ENCODE measurements around the gene RAD9A. TPM values are rescaled to one million over a fixed set of nuclear protein-coding genes. Genes with fewer than 3 reads are reported as not detected.

The RAD9A gene
- total RNA-seq, 1 donor from 2014 or later: 10.4 TPM

DNA sequence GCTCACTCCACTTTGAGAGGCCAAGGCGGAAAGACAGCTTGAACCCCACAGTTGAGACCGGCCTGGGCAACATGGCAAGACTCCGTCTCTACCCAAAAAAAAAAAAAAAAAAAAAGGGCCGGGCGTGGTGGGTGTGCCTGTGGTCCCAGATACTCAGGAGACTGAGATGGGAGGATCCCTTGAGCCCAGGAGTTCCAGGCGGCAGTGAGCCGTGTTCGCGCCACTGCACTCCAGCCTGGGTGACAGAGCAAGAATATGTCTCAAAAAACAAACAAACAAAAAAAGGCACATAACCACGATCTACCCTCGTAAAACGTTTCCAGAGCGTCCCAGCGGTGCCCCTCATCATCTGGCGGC, 861 bp upstream of the RAD9A start:
- Histone ChIP-seq H3F3A (ENCODE audit: low read depth) (peaks cover 10% of the 10 kb centered on the region), H3K9me3 (ENCODE audit: low read depth) (no peaks in the 10 kb centered on the region), H3K27ac (no peak overlapping the region), H4K20me1 (ENCODE audit: low read depth) (peaks cover 9% of the 10 kb centered on the region), H3K27me3 (no peaks in the 10 kb centered on the region), H3K79me2 (ENCODE audit: low read depth) (peaks cover 24% of the 10 kb centered on the region), H3K4me1 (peaks cover 4% of the 10 kb centered on the region), H2AFZ (replicated peaks) (no peak overlapping the region), H3K9ac (peak overlapping the region; percentile 68), H3K4me2 (peak overlapping the region; percentile 93), H3K36me3 (no peaks in the 10 kb centered on the region), H3K4me3 (peak overlapping the region; percentile 53)
- peak overlapping the region; percentile 92 for H3K4me3 Mint-ChIP-seq
- TF ChIP-seq EZH2phosphoT487 (IDR thresholded peaks at IDR 0.05): no peak
- no peak for TF ChIP-seq EZH2 (IDR thresholded peaks at IDR 0.05)
- TF ChIP-seq, protein P1, sequence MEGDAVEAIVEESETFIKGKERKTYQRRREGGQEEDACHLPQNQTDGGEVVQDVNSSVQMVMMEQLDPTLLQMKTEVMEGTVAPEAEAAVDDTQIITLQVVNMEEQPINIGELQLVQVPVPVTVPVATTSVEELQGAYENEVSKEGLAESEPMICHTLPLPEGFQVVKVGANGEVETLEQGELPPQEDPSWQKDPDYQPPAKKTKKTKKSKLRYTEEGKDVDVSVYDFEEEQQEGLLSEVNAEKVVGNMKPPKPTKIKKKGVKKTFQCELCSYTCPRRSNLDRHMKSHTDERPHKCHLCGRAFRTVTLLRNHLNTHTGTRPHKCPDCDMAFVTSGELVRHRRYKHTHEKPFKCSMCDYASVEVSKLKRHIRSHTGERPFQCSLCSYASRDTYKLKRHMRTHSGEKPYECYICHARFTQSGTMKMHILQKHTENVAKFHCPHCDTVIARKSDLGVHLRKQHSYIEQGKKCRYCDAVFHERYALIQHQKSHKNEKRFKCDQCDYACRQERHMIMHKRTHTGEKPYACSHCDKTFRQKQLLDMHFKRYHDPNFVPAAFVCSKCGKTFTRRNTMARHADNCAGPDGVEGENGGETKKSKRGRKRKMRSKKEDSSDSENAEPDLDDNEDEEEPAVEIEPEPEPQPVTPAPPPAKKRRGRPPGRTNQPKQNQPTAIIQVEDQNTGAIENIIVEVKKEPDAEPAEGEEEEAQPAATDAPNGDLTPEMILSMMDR (IDR thresholded peaks at IDR 0.05): no peak
- peaks cover 29% of the 10 kb centered on the region for H3K4me1 Mint-ChIP-seq
- H3K27ac Mint-ChIP-seq: no peak overlapping the region
- H3K27me3 Mint-ChIP-seq (ENCODE audit: insufficient read depth, low read depth): peaks cover 2% of the 10 kb centered on the region
- DNase-seq (ENCODE audit: low spot score): no peak
- H3K36me3 Mint-ChIP-seq: no peaks in the 10 kb centered on the region
- H3K9me3 Mint-ChIP-seq: no peaks in the 10 kb centered on the region

DNA sequence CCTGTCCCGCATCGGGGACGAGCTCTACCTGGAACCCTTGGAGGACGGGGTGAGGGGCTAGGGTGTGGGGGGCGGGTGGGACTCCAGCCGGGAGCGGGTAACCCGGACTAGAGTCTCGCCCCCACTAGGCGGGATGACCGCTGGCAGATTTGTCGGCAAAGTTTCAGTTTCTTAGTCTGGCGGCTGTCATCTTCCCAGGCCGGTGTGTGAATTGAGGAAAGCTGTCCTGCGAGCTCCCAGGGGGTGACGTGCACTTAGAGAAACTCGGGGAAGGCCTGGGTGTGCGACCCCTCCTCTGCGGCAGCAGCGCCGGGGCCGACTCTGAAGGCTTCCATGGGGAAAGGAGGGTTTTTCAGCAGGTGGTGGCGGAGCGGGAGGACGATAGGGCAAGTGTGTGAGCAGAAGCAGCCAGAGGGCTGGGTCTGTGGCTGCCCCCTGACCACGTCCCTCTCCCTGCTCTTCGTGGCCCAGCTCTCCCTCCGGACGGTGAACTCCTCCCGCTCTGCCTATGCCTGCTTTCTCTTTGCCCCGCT, 463 bp downstream of the RAD9A start:
- peaks cover 26% of the 10 kb centered on the region for H3K4me1 Mint-ChIP-seq
- TF ChIP-seq, protein P1 (IDR thresholded peaks at IDR 0.05): peak; percentile 11
- no peak for TF ChIP-seq EZH2 (IDR thresholded peaks at IDR 0.05)
- no peak for TF ChIP-seq EZH2phosphoT487 (IDR thresholded peaks at IDR 0.05)
- Histone ChIP-seq H3K27me3 (no peaks in the 10 kb centered on the region), H3K79me2 (ENCODE audit: low read depth) (peaks cover 24% of the 10 kb centered on the region), H3K9me3 (ENCODE audit: low read depth) (no peaks in the 10 kb centered on the region), H3K4me2 (peak overlapping the region; percentile 93), H4K20me1 (ENCODE audit: low read depth) (peaks cover 9% of the 10 kb centered on the region), H3K4me3 (peak overlapping the region; percentile 53), H3F3A (ENCODE audit: low read depth) (peaks cover 10% of the 10 kb centered on the region), H3K27ac (no peak overlapping the region), H3K9ac (peak overlapping the region; percentile 70), H3K36me3 (no peaks in the 10 kb centered on the region), H2AFZ (replicated peaks) (no peak overlapping the region), H3K4me1 (peaks cover 4% of the 10 kb centered on the region)
- no peaks in the 10 kb centered on the region for H3K9me3 Mint-ChIP-seq
- H3K27me3 Mint-ChIP-seq (ENCODE audit: insufficient read depth, low read depth): no peaks in the 10 kb centered on the region
- peaks cover 6% of the 10 kb centered on the region for H3K36me3 Mint-ChIP-seq
- peak overlapping the region; percentile 92 for H3K4me3 Mint-ChIP-seq
- peak; percentile 44 for DNase-seq (ENCODE audit: low spot score)
- peak overlapping the region; percentile 85 for H3K27ac Mint-ChIP-seq

DNA sequence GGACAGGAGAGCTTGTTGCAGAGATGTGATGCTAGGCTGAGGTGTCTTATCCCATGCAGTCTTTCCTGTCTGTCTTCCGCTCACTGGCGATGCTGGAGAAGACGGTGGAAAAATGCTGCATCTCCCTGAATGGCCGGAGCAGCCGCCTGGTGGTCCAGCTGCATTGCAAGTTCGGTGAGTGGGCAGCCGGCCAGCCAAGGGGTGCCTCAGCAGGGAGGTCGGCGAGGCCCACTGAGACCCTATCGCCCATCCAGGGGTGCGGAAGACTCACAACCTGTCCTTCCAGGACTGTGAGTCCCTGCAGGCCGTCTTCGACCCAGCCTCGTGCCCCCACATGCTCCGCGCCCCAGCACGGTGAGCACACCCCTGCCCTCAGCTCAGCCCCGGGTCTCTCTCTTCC, 1.7 kb downstream of the RAD9A start:
- Histone ChIP-seq H3K36me3 (no peaks in the 10 kb centered on the region), H3K4me3 (no peak overlapping the region), H3K9me3 (ENCODE audit: low read depth) (no peaks in the 10 kb centered on the region), H3K27ac (no peak overlapping the region), H3K4me1 (peaks cover 4% of the 10 kb centered on the region), H3K27me3 (no peaks in the 10 kb centered on the region), H2AFZ (replicated peaks) (no peak overlapping the region), H4K20me1 (ENCODE audit: low read depth) (peaks cover 9% of the 10 kb centered on the region), H3K79me2 (ENCODE audit: low read depth) (peaks cover 24% of the 10 kb centered on the region), H3K9ac (no peak overlapping the region), H3F3A (ENCODE audit: low read depth) (peaks cover 17% of the 10 kb centered on the region), H3K4me2 (no peak overlapping the region)
- H3K27ac Mint-ChIP-seq: no peak overlapping the region
- H3K4me1 Mint-ChIP-seq: peaks cover 26% of the 10 kb centered on the region
- no peak for DNase-seq (ENCODE audit: low spot score)
- peak overlapping the region; percentile 92 for H3K4me3 Mint-ChIP-seq
- H3K27me3 Mint-ChIP-seq (ENCODE audit: insufficient read depth, low read depth): peaks cover 2% of the 10 kb centered on the region
- no peaks in the 10 kb centered on the region for H3K9me3 Mint-ChIP-seq
- TF ChIP-seq EZH2 (IDR thresholded peaks at IDR 0.05) (no peak), EZH2phosphoT487 (IDR thresholded peaks at IDR 0.05) (no peak)
- TF ChIP-seq, protein P1 (IDR thresholded peaks at IDR 0.05): no peak
- H3K36me3 Mint-ChIP-seq: peaks cover 9% of the 10 kb centered on the region
